GOT3 (cell line): Measurements from ENCODE around the gene ACD.

ENCODE experiments used
- DNase-seq: peaks from one replicate; lab custom pipeline; 2025; ENCODE audit warnings: mixed read lengths; lab: John Stamatoyannopoulos, UW

The ACD gene

GRCh38 chr16:67661886-67662652 is 2.0 kb upstream of the ACD start:
- DNase-seq: no peak

GRCh38 chr16:67661101-67661761 is 1.2 kb upstream of the ACD start:
- DNase-seq: no peak

GRCh38 chr16:67660564-67661028 is 536 bp upstream of the ACD start, which contains the start of gene PARD6A:
PARD6A (plus strand) TSS chr16:67660960; CDS start chr16:67661039, 79 bp downstream.
- peak; percentile 55 for DNase-seq

- DNase-seq: no peak
Measured at GRCh38 chr16:67658849-67659674, 998 bp downstream of the ACD start.

- DNase-seq: no peak
Measured at GRCh38 chr16:67657751-67658518, 2.1 kb downstream of the ACD start.

GRCh38 chr16:67657017-67657608 is 2.9 kb downstream of the ACD start:
- no peak for DNase-seq

- DNase-seq: no peak
Measured at GRCh38 chr16:67656344-67657016, 3.6 kb downstream of the ACD start.

GRCh38 chr16:67655363-67655762 is 4.7 kb downstream of the ACD start:
- DNase-seq: no peak

GRCh38 chr16:67654403-67654911 is 5.6 kb downstream of the ACD start:
- DNase-seq: no peak

GRCh38 chr16:67653789-67654402 is 6.2 kb downstream of the ACD start:
- DNase-seq: no peak

- no peak for DNase-seq
Measured at GRCh38 chr16:67653128-67653788, 6.8 kb downstream of the ACD start.

- no peak for DNase-seq
Measured at GRCh38 chr16:67652578-67653127, 7.4 kb downstream of the ACD start.

GRCh38 chr16:67651847-67652246 is 8.2 kb downstream of the ACD start:
- DNase-seq: no peak

GRCh38 chr16:67651039-67651438 is 9.0 kb downstream of the ACD start:
- no peak for DNase-seq

- no peak for DNase-seq
Measured at GRCh38 chr16:67650023-67650422, 10.0 kb downstream of the ACD start.

- no peak for DNase-seq
Measured at GRCh38 chr16:67649494-67649931, 10.5 kb downstream of the ACD start.

- DNase-seq: no peak
Measured at GRCh38 chr16:67648764-67649407, 11.2 kb downstream of the ACD start.

- no peak for DNase-seq
Measured at GRCh38 chr16:67648088-67648763, 11.8 kb downstream of the ACD start.
